ENCODE data around the gene RNF114.

- TF ChIP-seq EZH2 (IDR thresholded peaks at IDR 0.05), result no peak
- TF ChIP-seq POLR2AphosphoS5 (IDR thresholded peaks at IDR 0.05; ENCODE audit: borderline replicate concordance, low read depth, low read length), result no peak; the same call in 1 of the 2 replicates
These were observed 53.3 kb downstream of the RNF114 start for GRCh38 chr20:49989234-49990065.

Measured in SK-N-MC (cell line).